Measurements from ENCODE around the gene VAV3. TPM values are rescaled to one million over a fixed set of nuclear protein-coding genes. Genes with fewer than 3 reads are reported as not detected.

VAV3 gene
- total RNA-seq, 1 experiment from 2014 or later, result 10.0 TPM

DNA sequence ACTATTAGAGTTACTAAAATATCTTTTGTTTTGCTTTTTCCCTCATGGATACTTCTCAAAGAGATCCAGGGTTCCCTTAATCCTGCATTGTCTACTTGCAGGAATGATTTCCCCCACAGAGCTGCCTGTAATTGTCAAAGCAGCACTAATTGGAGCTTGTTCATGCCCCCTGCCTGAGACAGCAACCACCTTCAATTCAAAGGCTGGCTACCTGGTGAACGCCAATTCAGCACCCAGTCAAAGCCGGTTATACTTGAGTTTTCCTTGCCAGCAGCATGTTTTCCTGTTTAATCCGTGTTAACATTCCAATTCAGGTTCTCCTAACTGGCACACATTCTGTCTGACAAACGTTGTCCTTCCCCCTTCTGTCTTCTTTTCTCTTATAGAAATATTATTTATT is 441.2 kb downstream of the VAV3 start:
- ATAC-seq, result peak; percentile 56
- H3K4me1 Mint-ChIP-seq, result peaks cover 24% of the 10 kb centered on the region
- no peaks in the 10 kb centered on the region for H3K27me3 Mint-ChIP-seq (ENCODE audit: low read depth)
- H3K4me3 Mint-ChIP-seq, result no peak overlapping the region
- TF ChIP-seq, protein P1, sequence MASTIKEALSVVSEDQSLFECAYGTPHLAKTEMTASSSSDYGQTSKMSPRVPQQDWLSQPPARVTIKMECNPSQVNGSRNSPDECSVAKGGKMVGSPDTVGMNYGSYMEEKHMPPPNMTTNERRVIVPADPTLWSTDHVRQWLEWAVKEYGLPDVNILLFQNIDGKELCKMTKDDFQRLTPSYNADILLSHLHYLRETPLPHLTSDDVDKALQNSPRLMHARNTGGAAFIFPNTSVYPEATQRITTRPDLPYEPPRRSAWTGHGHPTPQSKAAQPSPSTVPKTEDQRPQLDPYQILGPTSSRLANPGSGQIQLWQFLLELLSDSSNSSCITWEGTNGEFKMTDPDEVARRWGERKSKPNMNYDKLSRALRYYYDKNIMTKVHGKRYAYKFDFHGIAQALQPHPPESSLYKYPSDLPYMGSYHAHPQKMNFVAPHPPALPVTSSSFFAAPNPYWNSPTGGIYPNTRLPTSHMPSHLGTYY (CRISPR knock-in tag; IDR thresholded peaks at IDR 0.05), result no peak
- TF ChIP-seq SMAD4 (CRISPR knock-in tag; IDR thresholded peaks at IDR 0.05), result no peak
- no peak for TF ChIP-seq SP1 (CRISPR knock-in tag; conservative IDR thresholded peaks at IDR 0.05)
- TF ChIP-seq RORB (CRISPR knock-in tag; IDR thresholded peaks at IDR 0.05), result no peak
- TF ChIP-seq OVOL2 (CRISPR knock-in tag; IDR thresholded peaks at IDR 0.05; ENCODE audit: borderline replicate concordance), result no peak
- TF ChIP-seq TEAD4 (CRISPR knock-in tag; IDR thresholded peaks at IDR 0.05), result no peak
- TF ChIP-seq ATF1 (CRISPR knock-in tag; IDR thresholded peaks at IDR 0.05), result no peak
- CTCF ChIA-PET, result interaction anchor here (0.8 kb wide), 1 partner anchor 28 kb away, joined by 3 read pairs; no protein-coding TSS in a partner anchor
- no peak overlapping the region for H3K27ac Mint-ChIP-seq
- POLR2A ChIA-PET, result no interaction called here
- no peak for DNase-seq (ENCODE audit: low spot score)
- H3K9me3 Mint-ChIP-seq, result peaks cover 4% of the 10 kb centered on the region; the same call in 1 of the 2 replicates
- no peaks in the 10 kb centered on the region for H3K36me3 Mint-ChIP-seq

DNA sequence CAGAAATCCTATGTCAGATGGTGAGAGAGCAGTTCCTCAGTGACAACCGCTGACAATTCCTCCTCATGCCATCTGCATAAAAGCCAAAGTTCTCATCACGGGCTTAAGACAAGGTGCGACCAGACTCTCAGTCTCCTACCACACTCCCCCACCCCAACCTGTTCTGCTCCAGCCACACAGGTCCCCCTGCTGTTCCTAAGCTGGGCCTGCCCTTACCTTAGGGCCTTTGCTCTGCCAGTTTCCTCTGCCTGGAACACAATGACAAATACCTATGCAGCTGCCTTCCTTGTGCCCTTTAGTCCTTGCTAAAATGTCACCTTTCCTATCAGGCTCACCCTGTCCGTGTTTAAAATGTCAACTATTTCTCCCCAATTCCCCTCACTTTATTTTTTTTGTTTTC is 441.9 kb downstream of the VAV3 start:
- peaks cover 24% of the 10 kb centered on the region for H3K4me1 Mint-ChIP-seq
- ChIA-PET CTCF (interaction anchor here (0.8 kb wide), 1 partner anchor 29 kb away, joined by 3 read pairs; no protein-coding TSS in a partner anchor), POLR2A (no interaction called here)
- TF ChIP-seq EMX1 (CRISPR knock-in tag; IDR thresholded peaks at IDR 0.05) (no peak), NFATC4 (CRISPR knock-in tag; IDR thresholded peaks at IDR 0.05) (no peak), SMAD4 (CRISPR knock-in tag; IDR thresholded peaks at IDR 0.05) (no peak), HMGA2 (CRISPR knock-in tag; IDR thresholded peaks at IDR 0.05) (no peak), FOXP1 (CRISPR knock-in tag; IDR thresholded peaks at IDR 0.05; ENCODE audit: borderline replicate concordance) (no peak), ZNF317 (CRISPR knock-in tag; IDR thresholded peaks at IDR 0.05; ENCODE audit: borderline replicate concordance, low read depth) (no peak), JAZF1 (CRISPR knock-in tag; IDR thresholded peaks at IDR 0.05) (no peak), IRF2 (CRISPR knock-in tag; IDR thresholded peaks at IDR 0.05; ENCODE audit: borderline replicate concordance, low read depth) (no peak), FOXK1 (CRISPR knock-in tag; IDR thresholded peaks at IDR 0.05) (no peak), ZNF263 (CRISPR knock-in tag; IDR thresholded peaks at IDR 0.05; ENCODE audit: low read depth) (no peak)
- TF ChIP-seq, protein P2, sequence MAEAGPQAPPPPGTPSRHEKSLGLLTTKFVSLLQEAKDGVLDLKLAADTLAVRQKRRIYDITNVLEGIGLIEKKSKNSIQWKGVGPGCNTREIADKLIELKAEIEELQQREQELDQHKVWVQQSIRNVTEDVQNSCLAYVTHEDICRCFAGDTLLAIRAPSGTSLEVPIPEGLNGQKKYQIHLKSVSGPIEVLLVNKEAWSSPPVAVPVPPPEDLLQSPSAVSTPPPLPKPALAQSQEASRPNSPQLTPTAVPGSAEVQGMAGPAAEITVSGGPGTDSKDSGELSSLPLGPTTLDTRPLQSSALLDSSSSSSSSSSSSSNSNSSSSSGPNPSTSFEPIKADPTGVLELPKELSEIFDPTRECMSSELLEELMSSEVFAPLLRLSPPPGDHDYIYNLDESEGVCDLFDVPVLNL (CRISPR knock-in tag; IDR thresholded peaks at IDR 0.05; ENCODE audit: borderline replicate concordance, low read depth), result no peak
- TF ChIP-seq, protein P3, sequence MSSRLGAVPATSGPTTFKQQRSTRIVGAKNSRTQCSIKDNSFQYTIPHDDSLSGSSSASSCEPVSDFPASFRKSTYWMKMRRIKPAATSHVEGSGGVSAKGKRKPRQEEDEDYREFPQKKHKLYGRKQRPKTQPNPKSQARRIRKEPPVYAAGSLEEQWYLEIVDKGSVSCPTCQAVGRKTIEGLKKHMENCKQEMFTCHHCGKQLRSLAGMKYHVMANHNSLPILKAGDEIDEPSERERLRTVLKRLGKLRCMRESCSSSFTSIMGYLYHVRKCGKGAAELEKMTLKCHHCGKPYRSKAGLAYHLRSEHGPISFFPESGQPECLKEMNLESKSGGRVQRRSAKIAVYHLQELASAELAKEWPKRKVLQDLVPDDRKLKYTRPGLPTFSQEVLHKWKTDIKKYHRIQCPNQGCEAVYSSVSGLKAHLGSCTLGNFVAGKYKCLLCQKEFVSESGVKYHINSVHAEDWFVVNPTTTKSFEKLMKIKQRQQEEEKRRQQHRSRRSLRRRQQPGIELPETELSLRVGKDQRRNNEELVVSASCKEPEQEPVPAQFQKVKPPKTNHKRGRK (CRISPR knock-in tag; IDR thresholded peaks at IDR 0.05; ENCODE audit: borderline replicate concordance), result no peak
- TF ChIP-seq, protein P4, sequence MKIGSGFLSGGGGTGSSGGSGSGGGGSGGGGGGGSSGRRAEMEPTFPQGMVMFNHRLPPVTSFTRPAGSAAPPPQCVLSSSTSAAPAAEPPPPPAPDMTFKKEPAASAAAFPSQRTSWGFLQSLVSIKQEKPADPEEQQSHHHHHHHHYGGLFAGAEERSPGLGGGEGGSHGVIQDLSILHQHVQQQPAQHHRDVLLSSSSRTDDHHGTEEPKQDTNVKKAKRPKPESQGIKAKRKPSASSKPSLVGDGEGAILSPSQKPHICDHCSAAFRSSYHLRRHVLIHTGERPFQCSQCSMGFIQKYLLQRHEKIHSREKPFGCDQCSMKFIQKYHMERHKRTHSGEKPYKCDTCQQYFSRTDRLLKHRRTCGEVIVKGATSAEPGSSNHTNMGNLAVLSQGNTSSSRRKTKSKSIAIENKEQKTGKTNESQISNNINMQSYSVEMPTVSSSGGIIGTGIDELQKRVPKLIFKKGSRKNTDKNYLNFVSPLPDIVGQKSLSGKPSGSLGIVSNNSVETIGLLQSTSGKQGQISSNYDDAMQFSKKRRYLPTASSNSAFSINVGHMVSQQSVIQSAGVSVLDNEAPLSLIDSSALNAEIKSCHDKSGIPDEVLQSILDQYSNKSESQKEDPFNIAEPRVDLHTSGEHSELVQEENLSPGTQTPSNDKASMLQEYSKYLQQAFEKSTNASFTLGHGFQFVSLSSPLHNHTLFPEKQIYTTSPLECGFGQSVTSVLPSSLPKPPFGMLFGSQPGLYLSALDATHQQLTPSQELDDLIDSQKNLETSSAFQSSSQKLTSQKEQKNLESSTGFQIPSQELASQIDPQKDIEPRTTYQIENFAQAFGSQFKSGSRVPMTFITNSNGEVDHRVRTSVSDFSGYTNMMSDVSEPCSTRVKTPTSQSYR (CRISPR knock-in tag; IDR thresholded peaks at IDR 0.05), result no peak
- DNase-seq (ENCODE audit: low spot score) (no peak), ATAC-seq (peak; percentile 85)
- H3K36me3 Mint-ChIP-seq, result no peaks in the 10 kb centered on the region
- H3K4me3 Mint-ChIP-seq, result no peak overlapping the region
- H3K27me3 Mint-ChIP-seq (ENCODE audit: low read depth), result no peaks in the 10 kb centered on the region
- peaks cover 4% of the 10 kb centered on the region; the same call in 1 of the 2 replicates for H3K9me3 Mint-ChIP-seq
- H3K27ac Mint-ChIP-seq, result no peak overlapping the region

Small RNA genes within 50 kb of the gene (microRNA-seq; reads per million reads assigned to microRNA genes)
- gene MIR7852 (ENCODE audit: borderline number of aligned reads), result not detected

Other genes with a start within 250 kb of the VAV3 start
- 34.9 to 39.1 TPM (median 35.9 TPM) in 3 replicates for gene SLC25A24, start 235.2 kb upstream of the VAV3 start, total RNA-seq (2021)

Data from WTC11 (cell line).